H9 (cell line): ENCODE measurements around the gene SORCS2. TPM values are rescaled to one million over a fixed set of nuclear protein-coding genes. Genes with fewer than 3 reads are reported as not detected.

ENCODE experiments used
- DNase-seq: peaks from one replicate; pipeline ENCODE4 v3.0.0-alpha.2; 2017
- H2AFZ ChIP-seq: one replicate; pipeline ENCODE4 v1.6.1; 2013; ENCODE audit warnings: mild to moderate bottlenecking, low read length, control low read depth, moderate library complexity
- H2AK5ac ChIP-seq: 2 replicates; pipeline ENCODE4 v1.6.1; 2013; ENCODE audit warnings: low read length, control low read depth, mixed read lengths; ENCODE audit not compliant: insufficient read length
- H2BK120ac ChIP-seq: one replicate; pipeline ENCODE4 v1.6.1; 2013; ENCODE audit warnings: low read depth, mild to moderate bottlenecking, low read length, control low read depth, inconsistent platforms; ENCODE audit not compliant: poor library complexity, severe bottlenecking
- H2BK12ac ChIP-seq: 2 replicates; pipeline ENCODE4 v1.6.1; 2013; ENCODE audit warnings: low read length, control low read depth, mixed read lengths, low read depth; ENCODE audit not compliant: insufficient read length
- H2BK15ac ChIP-seq: 2 replicates; pipeline ENCODE4 v1.6.1; 2013; ENCODE audit warnings: low read depth, low read length, control low read depth
- H2BK20ac ChIP-seq: one replicate; pipeline ENCODE4 v1.6.1; 2013; ENCODE audit warnings: low read depth, mild to moderate bottlenecking, low read length, control low read depth, inconsistent platforms; ENCODE audit not compliant: poor library complexity, severe bottlenecking
- H2BK5ac ChIP-seq: 2 replicates; pipeline ENCODE4 v1.6.1; 2013; ENCODE audit warnings: low read length, control low read depth, mixed read lengths; ENCODE audit not compliant: insufficient read length
- H3K14ac ChIP-seq: 2 replicates; pipeline ENCODE4 v1.6.1; 2013; ENCODE audit warnings: low read length, control low read depth; ENCODE audit not compliant: insufficient read depth
- H3K18ac ChIP-seq: 2 replicates; pipeline ENCODE4 v1.6.1; 2013; ENCODE audit warnings: low read depth, mild to moderate bottlenecking, mixed read lengths, low read length, control low read depth; ENCODE audit not compliant: insufficient read length
- H3K23ac ChIP-seq: 2 replicates; pipeline ENCODE4 v1.6.1; 2013; ENCODE audit warnings: low read length, control low read depth, mixed read lengths, low read depth; ENCODE audit not compliant: insufficient read length
- H3K23me2 ChIP-seq: 2 replicates; pipeline ENCODE4 v1.6.1; 2013; ENCODE audit warnings: low read depth, mild to moderate bottlenecking, mixed read lengths, low read length, control low read depth; ENCODE audit not compliant: insufficient read length, poor library complexity, severe bottlenecking
- H3K27ac ChIP-seq: 2 replicates; pipeline ENCODE4 v1.5.1; 2013; ENCODE audit warnings: low read length, control low read depth, mixed read lengths, low read depth; ENCODE audit not compliant: insufficient read length
- H3K27me3 ChIP-seq: 2 replicates; pipeline ENCODE4 v1.6.1; 2013; ENCODE audit warnings: low read length, control low read depth, inconsistent platforms; ENCODE audit not compliant: insufficient read depth
- H3K4ac ChIP-seq: 2 replicates; pipeline ENCODE4 v1.6.1; 2013; ENCODE audit warnings: low read depth, mild to moderate bottlenecking, control low read depth, inconsistent platforms, low read length, moderate library complexity
- H3K4me1 ChIP-seq: 2 replicates; pipeline ENCODE4 v1.6.1; 2013; ENCODE audit warnings: low read length, control low read depth, inconsistent platforms; ENCODE audit not compliant: insufficient read depth
- H3K4me2 ChIP-seq: 2 replicates; pipeline ENCODE4 v1.6.1; 2013; ENCODE audit warnings: low read length, control low read depth, mixed read lengths; ENCODE audit not compliant: insufficient read length, insufficient read depth
- H3K56ac ChIP-seq: 2 replicates; pipeline ENCODE4 v1.6.1; 2013; ENCODE audit warnings: low read depth, mild to moderate bottlenecking, mixed read lengths, low read length, control low read depth; ENCODE audit not compliant: insufficient read length
- H3K79me1 ChIP-seq: 2 replicates; pipeline ENCODE4 v1.6.1; 2013; ENCODE audit warnings: low read depth, mild to moderate bottlenecking, moderate library complexity, low read length, control low read depth, inconsistent platforms; ENCODE audit not compliant: insufficient read depth, poor library complexity, severe bottlenecking
- H3K79me2 ChIP-seq: 2 replicates; pipeline ENCODE4 v1.6.1; 2013; ENCODE audit warnings: low read length, control low read depth, inconsistent platforms; ENCODE audit not compliant: insufficient read depth
- H3K9ac ChIP-seq: 2 replicates; pipeline ENCODE4 v1.6.1; 2013; ENCODE audit warnings: low read length, control low read depth, mixed read lengths; ENCODE audit not compliant: insufficient read length; ENCODE audit errors: extremely low read depth
- H3K9me3 ChIP-seq: one replicate; pipeline ENCODE4 v1.6.1; 2013; ENCODE audit warnings: low read depth, low read length, inconsistent platforms; ENCODE audit not compliant: control insufficient read depth
- H3T11ph ChIP-seq: one replicate; pipeline ENCODE4 v1.6.1; 2013; ENCODE audit warnings: mild to moderate bottlenecking, low read length, control low read depth, inconsistent platforms
- H4K20me1 ChIP-seq: one replicate; pipeline ENCODE4 v1.6.1; 2013; ENCODE audit not compliant: control insufficient read depth, insufficient read length, insufficient read depth
- H4K5ac ChIP-seq: 2 replicates; pipeline ENCODE4 v1.6.1; 2013; ENCODE audit warnings: low read depth, mild to moderate bottlenecking, mixed read lengths, low read length, control low read depth; ENCODE audit not compliant: insufficient read length
- H4K8ac ChIP-seq: replicated peaks from 2 replicates; pipeline ENCODE4 v1.6.1; 2013; ENCODE audit warnings: low read length, control low read depth, mixed read lengths, low read depth; ENCODE audit not compliant: insufficient read length
- H4K91ac ChIP-seq: 2 replicates; pipeline ENCODE4 v1.6.1; 2013; ENCODE audit warnings: low read depth, mild to moderate bottlenecking, moderate library complexity, mixed read lengths, low read length, control low read depth; ENCODE audit not compliant: insufficient read length
- H3K27ac Mint-ChIP-seq, 3 experiments: 2 replicates in 2 of 3; 3 replicates in 1 of 3; pipeline ENCODE4 v1.8.0; 2020 to 2021; ENCODE audit warnings: mixed read lengths in 3 of 3, mild to moderate bottlenecking in 1 of 3, moderate library complexity in 1 of 3
- H3K27me3 Mint-ChIP-seq: 2 replicates; pipeline ENCODE4 v1.8.0; 2021; ENCODE audit warnings: low read depth, mild to moderate bottlenecking, moderate library complexity, mixed read lengths
- H3K36me3 Mint-ChIP-seq, 3 experiments: 2 replicates in 2 of 3; 3 replicates in 1 of 3; pipeline ENCODE4 v1.8.0; 2020 to 2021; ENCODE audit warnings: low read depth in 3 of 3, mixed read lengths in 3 of 3; ENCODE audit not compliant: insufficient read depth in 1 of 3
- H3K4me1 Mint-ChIP-seq, 2 experiments: 2 replicates each; pipeline ENCODE4 v1.8.0; 2020; ENCODE audit warnings: mixed read lengths in 2 of 2
- H3K4me3 Mint-ChIP-seq, 2 experiments: 2 replicates in 1 of 2; 3 replicates in 1 of 2; pipeline ENCODE4 v1.8.0; 2020 to 2021; ENCODE audit warnings: mild to moderate bottlenecking in 2 of 2, mixed read lengths in 2 of 2, moderate library complexity in 1 of 2
- H3K9me3 Mint-ChIP-seq, 2 experiments: 2 replicates in 1 of 2; 3 replicates in 1 of 2; pipeline ENCODE4 v1.8.0; 2020; ENCODE audit warnings: mild to moderate bottlenecking in 2 of 2, mixed read lengths in 2 of 2, moderate library complexity in 1 of 2
- WGBS: extraction: QIAGEN DNeasy Blood & Tissue Kit; methylation state at CpG from one replicate; pipeline ENCODE4 v1.1.7; 2013; ENCODE audit warnings: missing lambda C conversion rate, low lambda C conversion rate, mixed read lengths; ENCODE audit not compliant: insufficient read length; ENCODE audit errors: extremely low coverage; 5-methylcytosine and 5-hydroxymethylcytosine counted together
- total RNA-seq: library from RNA; stranded (reverse); gene quantifications from 2 replicates; pipeline ENCODE4 v1.2.1, GENCODE V29; 2021
- TF ChIP-seq, protein P1 (sequence below): fragments of 200-600 bp; sonication (generic); conservative IDR thresholded peaks from 3 replicates; pipeline ENCODE4 v1.8.0; 2021; ENCODE audit warnings: antibody characterized with exemption, mild to moderate bottlenecking

Gene SORCS2
- total RNA-seq, 1 experiment from 2014 or later: 0.57 TPM

DNA sequence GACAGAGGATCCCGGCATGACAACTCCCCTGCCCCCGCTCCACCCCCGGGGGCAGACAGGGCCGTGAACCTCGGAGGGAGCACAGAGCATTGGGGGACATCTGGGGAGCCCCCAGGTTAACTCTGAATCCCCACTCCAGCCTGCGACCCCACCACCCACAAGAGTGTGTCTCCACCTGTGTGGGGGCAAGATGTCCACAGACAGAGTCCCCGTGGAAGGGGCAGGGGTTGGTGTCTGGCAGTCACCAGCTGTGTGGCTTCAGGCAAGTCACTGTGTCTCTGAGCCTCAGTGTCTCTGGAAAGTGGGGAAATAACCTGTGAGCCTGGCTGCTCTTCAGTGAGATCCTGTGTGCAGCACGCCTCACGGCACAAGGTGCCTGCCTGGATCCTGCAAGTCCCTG is 508.3 kb downstream of the SORCS2 start:
- no peaks in the 10 kb centered on the region for H3K23me2 ChIP-seq
- no peaks in the 10 kb centered on the region for H4K20me1 ChIP-seq
- Mint-ChIP-seq H3K4me3 (no peak overlapping the region), H3K27ac (no peak overlapping the region), H3K27me3 (peaks cover 2% of the 10 kb centered on the region), H3K36me3 (no peaks in the 10 kb centered on the region), H3K4me1 (peaks cover 12 to 31% of the 10 kb centered on the region in 2 experiments), H3K9me3 (peaks cover 0 to 2% of the 10 kb centered on the region in 2 experiments; a peak in 1 of 5 replicates)
- no peak overlapping the region for H3T11ph ChIP-seq
- H2BK15ac ChIP-seq: no peak overlapping the region
- H2AFZ ChIP-seq: no peak overlapping the region
- no peak overlapping the region for H3K9ac ChIP-seq
- H3K4ac ChIP-seq: no peak overlapping the region
- H3K79me2 ChIP-seq: no peaks in the 10 kb centered on the region
- no peak overlapping the region for H2BK5ac ChIP-seq
- TF ChIP-seq, protein P1, sequence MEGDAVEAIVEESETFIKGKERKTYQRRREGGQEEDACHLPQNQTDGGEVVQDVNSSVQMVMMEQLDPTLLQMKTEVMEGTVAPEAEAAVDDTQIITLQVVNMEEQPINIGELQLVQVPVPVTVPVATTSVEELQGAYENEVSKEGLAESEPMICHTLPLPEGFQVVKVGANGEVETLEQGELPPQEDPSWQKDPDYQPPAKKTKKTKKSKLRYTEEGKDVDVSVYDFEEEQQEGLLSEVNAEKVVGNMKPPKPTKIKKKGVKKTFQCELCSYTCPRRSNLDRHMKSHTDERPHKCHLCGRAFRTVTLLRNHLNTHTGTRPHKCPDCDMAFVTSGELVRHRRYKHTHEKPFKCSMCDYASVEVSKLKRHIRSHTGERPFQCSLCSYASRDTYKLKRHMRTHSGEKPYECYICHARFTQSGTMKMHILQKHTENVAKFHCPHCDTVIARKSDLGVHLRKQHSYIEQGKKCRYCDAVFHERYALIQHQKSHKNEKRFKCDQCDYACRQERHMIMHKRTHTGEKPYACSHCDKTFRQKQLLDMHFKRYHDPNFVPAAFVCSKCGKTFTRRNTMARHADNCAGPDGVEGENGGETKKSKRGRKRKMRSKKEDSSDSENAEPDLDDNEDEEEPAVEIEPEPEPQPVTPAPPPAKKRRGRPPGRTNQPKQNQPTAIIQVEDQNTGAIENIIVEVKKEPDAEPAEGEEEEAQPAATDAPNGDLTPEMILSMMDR: no peak
- no peak overlapping the region for H4K5ac ChIP-seq
- no peak overlapping the region for H2BK20ac ChIP-seq
- no peak overlapping the region for H3K27ac ChIP-seq
- H2AK5ac ChIP-seq: no peak overlapping the region
- no peaks in the 10 kb centered on the region for H3K4me1 ChIP-seq
- no peak overlapping the region for H4K8ac ChIP-seq
- no peak overlapping the region for H2BK120ac ChIP-seq
- no peaks in the 10 kb centered on the region for H3K79me1 ChIP-seq
- DNase-seq: no peak
- no peak overlapping the region for H3K4me2 ChIP-seq
- no peak overlapping the region for H3K18ac ChIP-seq
- no peak overlapping the region for H3K56ac ChIP-seq
- H3K27me3 ChIP-seq: no peaks in the 10 kb centered on the region
- no peak overlapping the region for H3K23ac ChIP-seq
- H3K9me3 ChIP-seq: no peaks in the 10 kb centered on the region
- no peak overlapping the region for H4K91ac ChIP-seq
- no peak overlapping the region for H2BK12ac ChIP-seq
- WGBS: no CpG with 5 or more reads among the region's 9 CpGs
- H3K14ac ChIP-seq: no peak overlapping the region
